Panc1 (cell line): Measurements from ENCODE around the gene CNDP1. TPM values are rescaled to one million over a fixed set of nuclear protein-coding genes. Genes with fewer than 3 reads are reported as not detected.
"Not testable (repeated sequence)": the region's sequence is repeated elsewhere in the genome, so short reads cannot be mapped to it uniquely, and the experiment has no call there.

ENCODE experiments used
- ATAC-seq: fragments of 200-7000 bp; cut with Tn5 transposase; 2 replicates; pipeline ENCODE4 v1.9.1; 2020; ENCODE audit warnings: mild to moderate bottlenecking, moderate library complexity
- BruUV-seq: library from RNA; stranded (reverse); fragments of 400-500 nt; replicated peaks from 2 replicates; lab custom pipeline; 2021; lab: Mats Ljungman, UMichigan
- CTCF ChIA-PET: fragments of 300-600 bp; sonication (Branson Sonifier 250); formaldehyde crosslinking; loops from one replicate; lab custom pipeline; 2022; ENCODE audit warnings: antibody characterized with exemption; lab: Charles Lee
- POLR2A ChIA-PET: fragments of 300-600 bp; sonication (Branson Sonifier 250); formaldehyde crosslinking; loops from one replicate; lab custom pipeline; 2022; ENCODE audit warnings: antibody characterized with exemption; lab: Charles Lee
- DNase-seq: peaks from one replicate; pipeline ENCODE4 v3.0.0-alpha.2; 2010; ENCODE audit warnings: low read depth, low spot score
- H3K27ac ChIP-seq: 2 replicates; pipeline ENCODE4 v1.5.1; 2011; ENCODE audit warnings: mild to moderate bottlenecking, low read length, inconsistent platforms
- H3K27me3 ChIP-seq: fragments of 200-500 bp; sonication (Bioruptor generic); 2 replicates; pipeline ENCODE4 v1.6.0; 2014; ENCODE audit warnings: low read length, inconsistent platforms; ENCODE audit not compliant: control insufficient read depth, insufficient read depth
- H3K36me3 ChIP-seq: fragments of 200-500 bp; sonication (Bioruptor generic); 2 replicates; pipeline ENCODE4 v1.5.1; 2014; ENCODE audit warnings: inconsistent platforms, mild to moderate bottlenecking, low read length, moderate library complexity; ENCODE audit not compliant: control insufficient read depth, insufficient read depth
- H3K4me1 ChIP-seq: 2 replicates; pipeline ENCODE4 v1.5.1; 2011; ENCODE audit warnings: inconsistent platforms, mild to moderate bottlenecking, low read length, moderate library complexity; ENCODE audit not compliant: control insufficient read depth, insufficient read depth
- H3K4me3 ChIP-seq, 2 experiments: 2 replicates each; pipeline ENCODE4 v1.5.1; 2011 to 2012; ENCODE audit warnings: low read depth in 2 of 2, low read length in 2 of 2, mild to moderate bottlenecking in 2 of 2, inconsistent platforms in 1 of 2, moderate library complexity in 1 of 2
- H3K9me3 ChIP-seq: fragments of 200-500 bp; sonication (Bioruptor generic); 2 replicates; pipeline ENCODE4 v1.5.1; 2014; ENCODE audit warnings: low read depth, mild to moderate bottlenecking, inconsistent platforms, low read length, moderate library complexity; ENCODE audit not compliant: control insufficient read depth, insufficient read depth
- CTCF ChIP-seq: fragments of 450-650 bp; IDR thresholded peaks from 2 replicates; pipeline ENCODE4 v1.5.1; 2017; ENCODE audit warnings: mild to moderate bottlenecking
- POLR2AphosphoS5 ChIP-seq: IDR thresholded peaks from 2 replicates; pipeline ENCODE4 v1.6.1; 2012; ENCODE audit warnings: mild to moderate bottlenecking, low read depth, low read length, moderate library complexity
- REST ChIP-seq, 2 experiments: IDR thresholded peaks; 2 replicates each; pipeline ENCODE4 v1.6.1; 2011 to 2012; ENCODE audit warnings: low read depth in 2 of 2, control low read depth in 1 of 2, low read length in 1 of 2, mild to moderate bottlenecking in 1 of 2, moderate library complexity in 1 of 2; ENCODE audit not compliant: insufficient read depth in 1 of 2
- SIN3A ChIP-seq: IDR thresholded peaks from 2 replicates; pipeline ENCODE4 v1.6.1; 2012; ENCODE audit warnings: low read depth, mild to moderate bottlenecking, low read length, moderate library complexity, borderline replicate concordance; ENCODE audit not compliant: insufficient read depth
- TCF7L2 ChIP-seq: IDR thresholded peaks from 2 replicates; pipeline ENCODE4 v1.6.1; 2011; ENCODE audit warnings: mild to moderate bottlenecking, low read depth, low read length, inconsistent platforms
- in situ Hi-C: cut with HindIII; loops from 2 replicates; pipeline ENCODE4 v1.10.0; 2016; ENCODE audit warnings: low sequenced_read_pairs, low pct_unique_long_range_greater_than_20kb
- intact Hi-C: fragments of 100-400 bp; cut with micrococcal nuclease; formaldehyde crosslinking; loops from one replicate; pipeline ENCODE4 v1.10.0; 2022; ENCODE audit not compliant: unreplicated experiment
- total RNA-seq: library from RNA; stranded (reverse); gene quantifications from one replicate; pipeline ENCODE4 v1.2.1, GENCODE V29; 2021; ENCODE audit not compliant: unreplicated experiment

CNDP1 gene
- total RNA-seq, 1 experiment from 2014 or later, result not detected

GRCh38 chr18:74562775-74563174, 28.5 kb downstream of the CNDP1 start:
- ChIA-PET CTCF (no interaction called here), POLR2A (no interaction called here)
- Histone ChIP-seq H3K36me3 (no peaks in the 10 kb centered on the region), H3K4me3 (no peak overlapping the region), H3K27ac (no peak overlapping the region), H3K4me1 (no peaks in the 10 kb centered on the region), H3K27me3 (peaks cover 6% of the 10 kb centered on the region), H3K9me3 (no peaks in the 10 kb centered on the region)
- no peak for DNase-seq
- in situ Hi-C loops (no loop called here), intact Hi-C loops (no loop called here)
- BruUV-seq, result no TSS peak
- TF ChIP-seq REST (IDR thresholded peaks at IDR 0.05; ENCODE audit: insufficient read depth in 1 of 2, low read depth in 2 of 2, low read length in 1 of 2) (no peak), SIN3A (no peak), TCF7L2 (no peak), CTCF (no peak), POLR2AphosphoS5 (no peak)
- ATAC-seq, result no peak

GRCh38 chr18:74563999-74564398, 29.7 kb downstream of the CNDP1 start:
- no peak overlapping the region for H3K27ac ChIP-seq
- no peaks in the 10 kb centered on the region for H3K4me1 ChIP-seq
- ATAC-seq, result no peak
- intact Hi-C loops (no loop called here), in situ Hi-C loops (no loop called here)
- H3K36me3 ChIP-seq, result no peaks in the 10 kb centered on the region
- CTCF ChIA-PET, result no interaction called here
- TF ChIP-seq SIN3A, result no peak
- no peak for TF ChIP-seq TCF7L2
- TF ChIP-seq CTCF, result no peak
- TF ChIP-seq POLR2AphosphoS5, result no peak
- TF ChIP-seq REST (IDR thresholded peaks at IDR 0.05; ENCODE audit: insufficient read depth in 1 of 2, low read depth in 2 of 2, low read length in 1 of 2), result no peak
- H3K4me3 ChIP-seq, result no peak overlapping the region
- no TSS peak for BruUV-seq
- no peak for DNase-seq
- peaks cover 7% of the 10 kb centered on the region for H3K27me3 ChIP-seq
- POLR2A ChIA-PET, result interaction anchor here (0.7 kb wide), 1 partner anchor 301 kb away, joined by 3 read pairs; no protein-coding TSS in a partner anchor
- no peaks in the 10 kb centered on the region for H3K9me3 ChIP-seq

GRCh38 chr18:74565164-74565563, 30.9 kb downstream of the CNDP1 start:
- H3K36me3 ChIP-seq, H3K4me3 ChIP-seq, H3K9me3 ChIP-seq, DNase-seq, H3K27ac ChIP-seq, in situ Hi-C loops, POLR2A ChIA-PET, H3K4me1 ChIP-seq, intact Hi-C loops, BruUV-seq, ATAC-seq, CTCF ChIA-PET: not testable (repeated sequence)
- H3K27me3 ChIP-seq, result peaks cover 10% of the 10 kb centered on the region

GRCh38 chr18:74565993-74566392, 31.7 kb downstream of the CNDP1 start:
- DNase-seq, ATAC-seq, CTCF ChIA-PET, H3K36me3 ChIP-seq, BruUV-seq, POLR2A ChIA-PET, H3K27ac ChIP-seq, H3K4me3 ChIP-seq, H3K4me1 ChIP-seq, H3K9me3 ChIP-seq, intact Hi-C loops, in situ Hi-C loops: not testable (repeated sequence)
- peaks cover 14% of the 10 kb centered on the region for H3K27me3 ChIP-seq
